Measurements from ENCODE around the gene UBE2J2.

GRCh38 chr1:1244192-1244811, 29.4 kb downstream of the UBE2J2 start:
- TF ChIP-seq CTCF (conservative IDR thresholded peaks at IDR 0.05; ENCODE audit: low read depth in 2 of 2), result no peak
- TF ChIP-seq EZH2 (IDR thresholded peaks at IDR 0.05; ENCODE audit: low read depth, unreplicated experiment), result no peak
- TF ChIP-seq STAT1 (IDR thresholded peaks at IDR 0.05; ENCODE audit: unreplicated experiment), result no peak
- no peak for TF ChIP-seq POLR2AphosphoS5 (IDR thresholded peaks at IDR 0.05; ENCODE audit: low read depth)
- no peak for TF ChIP-seq NANOG (IDR thresholded peaks at IDR 0.05; ENCODE audit: borderline replicate concordance)

Measured in GM23338 (cell line).